Left cardiac atrium (tissue), 4 donors: ENCODE measurements around the gene ATL3. TPM values are rescaled to one million over a fixed set of nuclear protein-coding genes. Genes with fewer than 3 reads are reported as not detected.
"Not testable (repeated sequence)": the region's sequence is repeated elsewhere in the genome, so short reads cannot be mapped to it uniquely, and the experiment has no call there.

ENCODE experiments used
- ATAC-seq, 2 donors: fragments of 200-7000 bp; cut with Tn5 transposase; one replicate each; pipeline ENCODE4 v1.9.1; 2020; ENCODE audit warnings: mild to moderate bottlenecking in 2 of 2, moderate library complexity in 2 of 2
- DNase-seq: peaks from one replicate; pipeline ENCODE4 v3.0.0-alpha.2; 2020
- intact Hi-C, 2 donors: fragments of 100-400 bp; cut with DNase I; formaldehyde crosslinking; loops; one replicate each; pipeline versions ENCODE4 v1.14.1 to v1.15.1; 2022 to 2023
- long read RNA-seq: library from polyadenylated mRNA; unstranded; transcript quantifications from one replicate; pipeline ENCODE4 v2.0.0, GENCODE V29; 2021
- total RNA-seq, 2 donors: library from RNA; stranded (reverse); fragmentation: NEBNext Ultra II Directional; extraction: Animal tissue kit (Norgen Biotek cat#: 25700); gene quantifications; one replicate each; pipeline ENCODE4 v1.2.1, GENCODE V29; 2021
- donor health status: DM: no; HTN: yes; CAD: no.
- donor health status: DM: no; HTN: yes; CAD: no; lungs with severe emphysema.
- donor health status: DM: yes; HTN: yes; CAD: no.
- donor health status: Dilated cardiomyopathy.

The ATL3 gene, protein sequence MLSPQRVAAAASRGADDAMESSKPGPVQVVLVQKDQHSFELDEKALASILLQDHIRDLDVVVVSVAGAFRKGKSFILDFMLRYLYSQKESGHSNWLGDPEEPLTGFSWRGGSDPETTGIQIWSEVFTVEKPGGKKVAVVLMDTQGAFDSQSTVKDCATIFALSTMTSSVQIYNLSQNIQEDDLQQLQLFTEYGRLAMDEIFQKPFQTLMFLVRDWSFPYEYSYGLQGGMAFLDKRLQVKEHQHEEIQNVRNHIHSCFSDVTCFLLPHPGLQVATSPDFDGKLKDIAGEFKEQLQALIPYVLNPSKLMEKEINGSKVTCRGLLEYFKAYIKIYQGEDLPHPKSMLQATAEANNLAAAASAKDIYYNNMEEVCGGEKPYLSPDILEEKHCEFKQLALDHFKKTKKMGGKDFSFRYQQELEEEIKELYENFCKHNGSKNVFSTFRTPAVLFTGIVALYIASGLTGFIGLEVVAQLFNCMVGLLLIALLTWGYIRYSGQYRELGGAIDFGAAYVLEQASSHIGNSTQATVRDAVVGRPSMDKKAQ
- total RNA-seq = 10 to 100 TPM; 31.4 to 36.2 TPM
- long read RNA-seq, full-length matches to known transcripts = 5 of 12 reads
- long read RNA-seq, partial matches to known transcripts = 0 of 12 reads
- long read RNA-seq, other reads (novel, unspliced or antisense) = 7 of 12 reads

DNA sequence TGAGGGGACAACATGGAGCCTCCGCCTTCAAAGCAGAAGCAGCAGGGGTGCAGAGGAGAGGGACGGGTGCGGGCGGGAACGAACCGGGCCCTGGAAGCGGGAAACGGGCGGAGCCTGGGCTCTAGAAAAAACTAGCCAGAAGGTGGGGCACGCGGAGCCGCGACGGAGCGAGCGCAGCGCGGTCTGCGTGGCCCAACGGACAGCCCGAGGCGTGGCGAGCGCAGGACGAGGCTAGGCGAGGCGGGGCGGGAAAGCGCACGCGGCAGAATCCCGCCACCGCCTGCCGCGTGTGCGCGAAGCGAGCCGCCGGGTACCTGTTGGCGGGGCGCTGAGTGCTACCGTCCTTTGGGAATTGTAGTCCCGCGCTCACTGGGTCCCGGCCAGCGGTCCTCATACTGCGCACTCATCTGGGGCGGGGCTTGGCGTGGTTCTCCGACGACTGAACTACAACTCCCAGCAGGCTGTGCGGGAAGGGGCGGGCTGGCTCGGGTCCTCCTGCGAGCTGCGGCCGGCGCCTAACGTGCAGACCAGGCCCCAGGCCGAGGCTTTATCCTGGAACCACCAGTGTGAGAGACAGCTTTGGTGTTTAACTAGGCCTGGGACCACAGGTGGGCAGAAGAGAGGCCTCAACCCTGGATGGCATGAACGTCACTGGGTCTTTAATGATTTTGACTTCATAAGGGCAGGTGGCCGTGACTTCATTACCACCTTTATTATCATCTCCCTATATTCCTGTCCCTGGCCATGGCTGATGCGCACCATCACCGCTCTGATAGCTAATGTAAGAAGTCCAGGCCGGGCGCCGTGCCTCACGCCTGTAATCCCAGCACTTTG is at the start of gene ATL3:
Gene ATL3, minus strand, starts transcription at position 55 of the 834 bp plus-strand sequence. Its CDS starts 41 bp downstream, at position 14.
- intact Hi-C loops = loop anchor here in 1 of 2 donors (10.0 kb wide), 1 partner anchor 63 kb away; no protein-coding TSS in a partner anchor
- ATAC-seq = peak; percentile 95 to 96

DNA sequence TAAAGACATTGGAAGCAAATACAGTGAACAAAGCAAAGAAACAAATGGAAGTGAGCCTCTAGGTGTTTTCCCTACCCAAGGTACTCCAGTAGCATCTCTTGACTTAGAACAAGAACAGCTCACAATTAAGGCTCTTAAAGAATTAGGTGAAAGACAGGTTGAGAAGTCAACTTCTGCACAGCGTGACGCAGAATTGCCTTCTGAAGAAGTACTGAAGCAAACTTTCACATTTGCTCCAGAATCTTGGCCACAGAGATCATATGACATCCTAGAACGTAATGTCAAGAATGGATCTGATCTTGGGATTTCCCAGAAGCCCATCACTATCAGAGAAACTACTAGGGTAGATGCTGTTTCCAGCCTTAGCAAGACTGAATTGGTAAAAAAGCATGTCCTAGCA is 49.4 kb upstream of the ATL3 start:
- ATAC-seq (no peak), DNase-seq (no peak)
- intact Hi-C loops = no loop called here

More for the DNA sequence above, at the start of gene ATL3:
- peak; percentile 98 for DNase-seq

DNA sequence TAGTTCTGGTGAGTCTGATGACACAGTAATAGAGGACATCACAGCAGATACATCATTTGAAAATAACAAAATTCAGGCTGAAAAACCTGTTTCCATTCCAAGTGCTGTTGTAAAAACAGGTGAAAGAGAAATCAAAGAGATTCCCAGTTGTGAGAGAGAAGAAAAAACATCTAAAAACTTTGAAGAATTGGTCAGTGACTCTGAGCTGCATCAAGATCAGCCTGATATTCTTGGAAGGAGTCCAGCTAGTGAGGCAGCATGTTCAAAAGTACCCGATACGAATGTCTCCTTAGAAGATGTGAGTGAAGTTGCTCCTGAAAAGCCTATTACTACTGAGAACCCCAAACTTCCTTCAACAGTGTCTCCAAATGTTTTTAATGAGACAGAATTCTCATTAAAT is 48.8 kb upstream of the ATL3 start:
- intact Hi-C loops = no loop called here
- no peak for ATAC-seq
- DNase-seq = no peak

DNA sequence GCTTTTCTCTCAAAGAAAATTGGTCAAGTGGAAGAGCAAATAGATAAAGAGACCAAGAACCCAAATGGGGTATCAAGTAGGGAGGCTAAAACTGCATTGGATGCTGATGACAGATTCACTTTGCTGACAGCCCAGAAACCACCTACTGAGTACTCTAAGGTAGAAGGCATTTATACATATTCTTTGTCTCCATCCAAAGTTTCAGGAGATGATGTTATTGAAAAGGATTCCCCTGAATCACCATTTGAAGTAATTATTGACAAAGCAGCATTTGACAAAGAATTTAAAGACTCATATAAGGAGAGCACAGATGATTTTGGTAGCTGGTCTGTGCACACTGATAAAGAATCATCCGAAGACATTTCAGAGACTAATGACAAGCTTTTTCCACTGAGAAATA is 47.8 kb upstream of the ATL3 start:
- DNase-seq = no peak
- ATAC-seq = no peak
- intact Hi-C loops = no loop called here

DNA sequence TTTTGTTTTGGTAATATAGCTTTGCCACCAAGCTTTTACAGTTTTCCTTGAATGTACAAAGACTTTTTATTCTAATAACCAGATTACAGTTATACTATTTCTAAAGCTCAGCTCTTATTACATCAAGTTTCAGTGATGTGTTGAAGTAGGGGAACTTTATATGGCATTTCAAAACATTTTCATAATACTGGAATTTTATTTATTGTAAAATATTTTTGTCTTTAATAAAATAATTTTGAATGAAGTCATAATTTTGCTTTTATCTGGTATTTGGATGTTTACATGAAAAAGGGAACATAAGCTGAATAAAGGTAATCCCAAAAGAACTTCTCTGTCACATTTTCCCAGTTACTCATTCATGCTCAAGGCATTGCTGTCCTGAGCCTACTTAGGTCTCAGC is 44.9 kb upstream of the ATL3 start:
- intact Hi-C loops = no loop called here

DNA sequence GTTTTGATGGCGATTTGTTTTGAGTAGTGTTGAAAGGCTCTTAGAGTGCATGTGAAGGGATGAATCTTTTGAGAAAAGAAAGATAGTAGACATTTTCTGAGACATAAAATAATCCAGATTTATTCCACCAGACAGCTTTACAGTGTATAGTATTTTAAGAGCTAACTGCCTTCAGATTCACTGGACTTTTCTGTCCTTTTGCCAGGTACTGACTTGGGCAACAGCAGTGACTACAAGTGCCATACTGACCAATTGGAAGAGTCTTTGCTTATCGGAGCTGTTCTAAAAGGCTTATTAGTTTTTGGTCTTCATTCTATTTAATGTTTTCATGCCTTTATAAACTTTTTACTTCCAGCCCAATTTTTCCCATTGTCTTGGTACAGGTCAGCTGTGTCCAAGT is 42.6 kb upstream of the ATL3 start:
- ATAC-seq = no peak
- intact Hi-C loops = no loop called here
- no peak for DNase-seq

More for the DNA sequence above, 44.9 kb upstream of the ATL3 start:
- no peak for DNase-seq
- no peak for ATAC-seq

DNA sequence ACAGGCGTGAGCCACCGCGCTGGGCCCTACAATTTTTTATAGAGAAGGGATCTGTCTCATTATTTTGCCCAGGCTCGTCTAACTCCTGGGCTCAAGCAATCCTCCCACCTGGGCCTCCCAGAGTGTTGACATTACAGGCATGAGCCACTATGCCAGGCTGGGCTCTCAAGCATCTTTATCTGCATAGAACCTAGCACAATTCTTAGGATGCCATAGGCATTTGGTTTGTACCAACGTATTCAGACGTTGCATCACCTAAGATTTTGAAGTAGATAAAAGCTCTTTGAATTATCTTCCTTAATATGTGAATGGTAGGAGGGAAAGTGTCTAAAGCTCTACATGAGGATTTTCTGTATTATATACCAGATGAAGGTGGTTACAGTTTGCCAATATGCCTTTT is 40.7 kb upstream of the ATL3 start:
- DNase-seq (no peak), ATAC-seq (no peak)
- intact Hi-C loops = no loop called here

DNA sequence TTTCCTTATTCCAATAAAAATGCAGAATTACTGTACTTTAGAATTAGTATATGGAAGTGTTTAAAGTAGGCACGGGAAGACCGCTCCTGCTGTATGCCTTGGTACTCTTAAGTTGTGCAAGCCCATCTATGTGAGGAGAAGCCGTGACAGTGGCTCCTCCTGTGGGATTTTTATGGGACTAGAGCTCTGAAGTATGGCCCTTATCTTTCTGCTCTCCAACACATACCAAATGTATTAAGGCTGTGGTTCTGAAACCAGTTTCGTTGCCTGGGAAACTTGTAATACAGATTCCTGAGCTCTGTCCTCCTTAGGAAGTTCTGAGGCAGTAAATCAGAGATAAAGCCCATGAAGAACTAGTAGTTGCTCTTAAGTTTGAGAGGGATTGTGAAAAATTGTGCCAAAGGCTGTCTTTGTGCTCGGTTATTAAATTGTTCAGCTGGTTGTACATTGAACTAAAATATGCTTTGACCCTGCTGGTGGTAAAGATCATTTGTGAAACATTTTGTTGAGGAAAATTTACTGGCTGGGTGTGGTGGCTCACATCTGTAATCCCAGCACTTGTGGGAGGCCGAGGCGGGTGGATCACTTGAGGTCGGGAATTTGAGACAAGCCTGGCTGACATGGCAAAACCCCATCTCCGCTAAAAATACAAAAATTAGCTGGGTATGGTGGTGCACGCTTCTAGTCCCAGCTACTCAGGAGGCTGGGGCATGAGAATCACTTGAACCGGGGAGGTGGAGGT is 39.5 kb upstream of the ATL3 start:
- ATAC-seq (peak; percentile 84 to 86), DNase-seq (no peak)
- intact Hi-C loops = no loop called here

DNA sequence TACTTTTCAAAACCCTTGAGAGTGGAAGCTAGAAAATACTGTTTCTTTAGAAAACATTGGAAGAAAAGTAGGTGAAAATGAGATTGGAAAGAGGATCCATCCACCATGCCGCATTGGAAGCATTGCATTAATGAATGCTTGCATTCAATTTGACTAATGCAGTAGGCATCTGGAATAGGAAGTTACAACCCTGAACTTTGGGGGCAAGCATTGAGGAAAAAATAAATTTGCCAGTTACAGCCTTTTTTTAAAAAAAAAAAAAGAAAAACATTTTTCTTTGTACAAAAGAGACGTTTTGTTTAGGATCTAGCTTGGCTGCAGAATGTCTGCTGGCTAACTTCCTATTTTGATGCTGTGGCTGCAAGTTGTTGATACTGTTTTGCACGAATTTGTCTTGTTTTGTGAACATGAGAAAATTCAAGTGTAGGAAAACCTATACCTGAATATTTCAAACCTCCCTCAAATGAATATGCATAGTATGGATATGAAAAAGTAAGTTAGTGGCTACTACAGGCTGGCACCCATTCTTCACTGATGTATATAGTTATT is 38.2 kb upstream of the ATL3 start:
- intact Hi-C loops = no loop called here
- DNase-seq = no peak
- no peak for ATAC-seq

DNA sequence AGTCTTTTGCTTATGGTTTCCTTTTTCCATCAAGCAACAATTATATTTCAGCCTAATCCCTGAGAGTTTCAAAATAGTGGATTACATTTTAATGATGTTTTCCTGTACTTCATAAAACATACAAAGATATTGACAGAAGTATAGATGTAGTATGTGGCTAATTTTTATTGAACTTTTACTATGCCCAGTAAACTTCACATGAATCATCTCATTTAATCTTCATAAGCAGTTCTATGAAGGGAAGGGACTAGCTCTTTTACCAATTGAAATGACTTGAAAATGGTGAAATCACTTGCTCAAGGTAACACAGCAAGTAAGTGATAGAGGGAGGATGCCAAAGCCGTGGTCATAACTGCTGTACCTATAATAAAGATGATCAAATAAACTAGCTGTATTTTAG is 37.6 kb upstream of the ATL3 start:
- intact Hi-C loops = no loop called here
- DNase-seq (no peak), ATAC-seq (no peak)

DNA sequence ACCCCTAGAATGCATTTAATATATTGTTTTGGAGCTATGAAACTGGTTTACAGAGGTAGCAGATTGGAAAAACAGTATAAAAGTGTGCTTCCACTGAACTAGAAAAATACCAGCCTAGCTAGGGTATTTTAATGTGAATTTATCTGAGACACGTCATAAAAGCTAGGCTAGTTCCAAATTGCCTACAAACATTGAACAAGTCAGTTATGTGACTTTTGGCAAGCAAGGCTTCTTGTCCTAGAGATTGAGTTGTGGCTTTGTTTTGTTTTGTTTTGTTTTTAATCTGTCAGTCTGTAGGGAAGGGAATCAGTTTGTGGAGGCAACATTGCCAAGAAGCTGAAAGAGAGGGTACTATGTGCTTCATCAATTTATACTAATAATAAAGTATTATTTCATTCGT is 34.4 kb upstream of the ATL3 start:
- no peak for ATAC-seq
- DNase-seq = no peak
- intact Hi-C loops = no loop called here

DNA sequence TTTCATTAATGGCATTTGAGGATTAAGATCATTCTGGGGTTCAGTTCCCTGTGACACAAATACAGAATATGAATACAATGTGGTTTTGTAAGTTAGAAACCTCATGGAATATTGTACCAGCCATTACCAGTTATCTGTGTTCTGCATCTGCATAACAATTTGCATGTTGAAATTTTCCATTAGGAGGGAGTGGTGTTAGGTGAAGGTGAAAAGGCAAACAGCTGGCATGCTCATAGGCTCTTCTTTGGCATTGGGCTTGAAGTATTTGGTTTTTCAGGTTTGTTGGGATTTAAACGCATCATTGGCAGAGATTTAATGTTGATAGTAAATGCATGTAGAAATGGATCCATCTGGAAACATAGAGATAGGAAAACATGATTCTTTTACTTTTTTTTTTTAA is 28.7 kb upstream of the ATL3 start:
- intact Hi-C loops = no loop called here
- ATAC-seq (no peak), DNase-seq (no peak)

DNA sequence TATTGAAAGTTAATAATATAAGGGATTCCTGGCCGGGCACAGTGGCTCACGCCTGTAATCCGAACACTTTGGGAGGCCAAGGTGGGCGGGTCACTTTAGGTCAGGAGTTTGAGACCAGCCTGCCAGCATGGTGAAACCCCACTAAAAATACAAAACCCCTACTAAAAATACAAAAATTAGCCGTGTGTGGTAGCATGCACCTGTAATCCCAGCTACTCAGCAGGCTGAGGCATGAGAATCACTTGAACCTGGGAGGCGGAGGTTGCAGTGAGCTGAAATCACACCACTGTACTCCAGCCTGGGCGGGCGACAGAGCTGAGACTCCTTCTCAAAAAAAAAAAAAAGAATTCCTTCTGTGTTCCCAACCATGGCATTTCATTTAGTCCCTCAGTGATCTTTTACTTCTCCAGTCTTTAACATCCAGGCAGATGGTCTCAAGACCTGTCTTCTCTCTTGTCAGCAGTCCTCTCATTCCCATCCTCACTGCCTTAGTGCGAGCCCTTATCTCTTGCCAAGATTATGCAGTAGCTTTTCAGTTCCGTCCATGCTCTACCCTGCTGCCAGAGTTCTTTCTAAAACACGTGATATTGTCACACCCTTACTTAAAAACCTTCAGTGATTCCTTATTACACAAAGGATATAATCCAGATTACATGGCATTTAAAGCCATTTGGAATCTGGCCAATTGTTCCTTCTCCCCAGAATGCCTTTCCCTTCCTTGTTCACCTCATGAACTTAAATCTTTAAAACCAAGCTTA is 28.0 kb upstream of the ATL3 start:
- ATAC-seq (peak; percentile 82 to 87), DNase-seq (no peak)
- intact Hi-C loops = no loop called here

DNA sequence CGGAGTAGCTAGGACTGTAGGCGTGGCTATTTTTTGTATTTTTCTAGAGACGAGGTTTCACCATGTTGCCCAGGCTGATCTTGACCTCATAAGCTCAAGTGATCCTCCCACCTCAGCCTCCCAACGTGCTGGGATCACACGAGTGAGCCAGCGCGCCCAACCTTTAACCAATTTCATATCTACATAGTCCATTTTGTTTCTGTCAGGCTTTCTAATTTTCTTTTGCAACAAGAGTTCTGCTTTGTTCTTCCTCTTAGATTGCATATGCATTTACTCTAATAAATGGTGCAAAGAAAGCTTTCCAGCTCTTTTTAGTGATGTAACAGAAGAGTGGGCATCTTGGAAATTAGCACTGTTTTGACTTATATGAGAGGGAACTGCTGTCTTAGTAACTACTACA is 23.4 kb upstream of the ATL3 start:
- intact Hi-C loops = no loop called here
- no peak for DNase-seq
- ATAC-seq = no peak

DNA sequence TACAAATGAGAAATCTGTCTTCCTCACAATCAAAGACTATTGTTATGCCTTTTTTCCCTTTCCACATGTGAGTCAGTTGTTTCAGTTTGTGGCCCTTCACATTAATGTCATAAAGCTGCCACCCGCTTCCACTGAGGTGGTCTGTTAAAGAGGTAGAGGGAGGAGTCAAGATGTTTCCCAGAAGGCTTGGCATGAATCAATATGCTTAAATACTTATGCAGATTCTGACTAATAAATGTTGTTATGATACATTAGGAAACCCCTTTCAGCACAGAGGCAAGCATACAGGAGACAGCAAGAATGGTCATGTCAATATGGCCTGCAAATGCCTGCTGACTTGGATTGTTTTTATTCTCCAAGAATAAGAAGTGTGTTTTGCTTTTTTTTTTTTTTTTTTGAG is 16.7 kb upstream of the ATL3 start:
- DNase-seq (no peak), ATAC-seq (no peak)
- intact Hi-C loops = loop anchor here in 1 of 2 donors (10.0 kb wide), 1 partner anchor 47 kb away; no protein-coding TSS in a partner anchor

DNA sequence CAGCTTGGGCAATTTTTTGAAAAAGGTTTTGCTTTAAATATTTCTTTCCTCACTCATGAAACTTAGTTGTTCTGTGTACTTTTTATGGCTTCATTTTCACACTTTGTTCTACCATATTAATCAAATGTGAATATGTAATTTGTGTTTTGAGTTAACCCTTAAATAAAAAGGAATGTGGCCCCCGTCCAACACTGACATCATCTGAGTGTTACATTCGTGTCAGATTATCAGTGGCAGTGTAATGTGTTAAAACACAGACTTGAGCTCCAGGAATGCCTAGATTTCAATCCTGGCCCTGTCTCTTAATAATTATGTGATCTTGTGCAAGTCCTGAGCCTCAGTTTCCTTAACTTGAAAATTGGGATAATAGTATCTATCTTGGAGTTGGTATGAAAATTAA is 15.8 kb upstream of the ATL3 start:
- no peak for ATAC-seq
- intact Hi-C loops = loop anchor here in 1 of 2 donors (10.0 kb wide), 1 partner anchor 48 kb away; no protein-coding TSS in a partner anchor
- no peak for DNase-seq

DNA sequence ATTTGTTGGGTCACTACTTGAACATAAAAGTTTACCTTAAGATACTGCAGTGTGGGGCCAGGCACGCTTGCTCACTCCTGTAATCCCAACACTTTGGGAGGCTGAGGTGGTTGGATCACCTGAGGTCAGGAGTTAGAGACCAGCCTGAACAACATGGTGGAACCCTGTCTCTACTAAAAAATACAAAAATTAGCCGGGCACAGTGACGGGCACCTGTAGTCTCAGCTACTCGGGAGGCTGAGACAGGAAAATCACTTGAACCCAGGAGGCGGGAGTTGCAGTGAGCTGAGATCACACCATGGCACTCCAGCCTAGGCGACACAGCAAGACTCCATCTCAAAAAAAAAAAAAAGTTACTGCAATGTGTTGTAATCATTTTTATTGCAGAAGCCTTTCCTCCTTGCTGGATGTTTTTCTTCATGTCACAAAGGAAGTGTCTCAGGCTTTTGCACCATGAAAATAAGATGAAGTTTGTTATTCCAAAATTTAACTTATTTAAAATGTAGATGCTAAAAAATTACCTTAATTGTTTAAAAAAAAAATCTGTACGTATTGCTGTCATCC is 14.1 kb upstream of the ATL3 start:
- intact Hi-C loops = loop anchor here in 1 of 2 donors (10.0 kb wide), 1 partner anchor 50 kb away; no protein-coding TSS in a partner anchor
- ATAC-seq = not testable (repeated sequence)

More for the DNA sequence above, 14.1 kb upstream of the ATL3 start:
- not testable (repeated sequence) for DNase-seq
